ENCODE data around the gene ADPRM.

Gene ADPRM, protein sequence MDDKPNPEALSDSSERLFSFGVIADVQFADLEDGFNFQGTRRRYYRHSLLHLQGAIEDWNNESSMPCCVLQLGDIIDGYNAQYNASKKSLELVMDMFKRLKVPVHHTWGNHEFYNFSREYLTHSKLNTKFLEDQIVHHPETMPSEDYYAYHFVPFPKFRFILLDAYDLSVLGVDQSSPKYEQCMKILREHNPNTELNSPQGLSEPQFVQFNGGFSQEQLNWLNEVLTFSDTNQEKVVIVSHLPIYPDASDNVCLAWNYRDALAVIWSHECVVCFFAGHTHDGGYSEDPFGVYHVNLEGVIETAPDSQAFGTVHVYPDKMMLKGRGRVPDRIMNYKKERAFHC

DNA sequence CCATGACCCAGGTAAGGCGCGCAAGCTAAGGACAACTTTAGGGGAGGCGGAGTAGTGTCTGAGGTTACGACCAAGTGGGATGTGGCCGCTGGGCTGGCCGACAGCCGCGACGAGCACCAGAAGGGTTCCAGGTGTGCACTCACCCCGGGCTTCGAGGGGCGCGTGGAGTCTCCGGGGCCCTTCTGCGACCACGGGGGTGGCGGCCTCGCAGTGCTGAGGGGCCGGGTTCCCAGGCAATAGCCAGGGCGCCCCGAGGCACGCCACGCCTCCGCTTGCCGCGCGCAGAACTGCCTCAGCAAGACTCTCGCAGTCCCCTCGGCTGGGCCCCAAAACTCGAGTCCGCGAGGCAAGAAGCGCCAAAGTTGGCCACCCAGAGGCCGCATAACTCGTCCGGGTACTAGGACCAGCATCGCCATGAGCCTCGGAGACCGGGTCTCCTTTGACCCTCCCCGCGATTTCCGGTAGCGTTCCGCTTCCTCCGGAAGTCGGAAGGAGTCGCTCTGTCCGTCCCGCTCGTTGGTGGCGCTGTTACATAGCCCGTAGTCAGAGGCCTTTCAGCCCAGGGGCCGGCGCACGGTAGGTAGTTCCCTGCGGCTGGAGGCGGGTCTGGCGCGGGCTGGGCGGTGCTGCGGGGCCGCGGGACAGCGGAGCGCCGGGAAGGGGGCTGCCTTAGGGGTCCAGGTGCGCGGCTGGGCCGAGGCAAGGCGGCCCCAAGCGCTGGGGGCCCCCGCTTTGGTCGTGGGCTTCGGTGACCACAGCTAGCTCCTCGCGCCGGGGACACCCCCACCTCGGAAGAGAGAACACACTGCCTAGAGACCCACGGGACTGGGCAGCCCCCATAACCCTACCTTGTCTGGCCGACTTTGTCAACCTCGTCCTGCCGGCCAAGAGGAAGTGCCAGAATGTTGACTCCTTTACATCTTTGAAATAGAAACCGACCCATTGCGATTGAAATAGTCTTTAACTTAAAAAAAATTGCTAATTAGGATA, at the start of gene ADPRM, which contains the start of gene SCO1:
ADPRM (plus strand) TSS at position 503 of the 990 bp plus-strand sequence. CDS start 7,333 bp downstream, outside the sequence.
SCO1 (minus strand) TSS at position 442 of the 990 bp plus-strand sequence; CDS start at position 416, 26 bp downstream.
- TF ChIP-seq, protein P1, sequence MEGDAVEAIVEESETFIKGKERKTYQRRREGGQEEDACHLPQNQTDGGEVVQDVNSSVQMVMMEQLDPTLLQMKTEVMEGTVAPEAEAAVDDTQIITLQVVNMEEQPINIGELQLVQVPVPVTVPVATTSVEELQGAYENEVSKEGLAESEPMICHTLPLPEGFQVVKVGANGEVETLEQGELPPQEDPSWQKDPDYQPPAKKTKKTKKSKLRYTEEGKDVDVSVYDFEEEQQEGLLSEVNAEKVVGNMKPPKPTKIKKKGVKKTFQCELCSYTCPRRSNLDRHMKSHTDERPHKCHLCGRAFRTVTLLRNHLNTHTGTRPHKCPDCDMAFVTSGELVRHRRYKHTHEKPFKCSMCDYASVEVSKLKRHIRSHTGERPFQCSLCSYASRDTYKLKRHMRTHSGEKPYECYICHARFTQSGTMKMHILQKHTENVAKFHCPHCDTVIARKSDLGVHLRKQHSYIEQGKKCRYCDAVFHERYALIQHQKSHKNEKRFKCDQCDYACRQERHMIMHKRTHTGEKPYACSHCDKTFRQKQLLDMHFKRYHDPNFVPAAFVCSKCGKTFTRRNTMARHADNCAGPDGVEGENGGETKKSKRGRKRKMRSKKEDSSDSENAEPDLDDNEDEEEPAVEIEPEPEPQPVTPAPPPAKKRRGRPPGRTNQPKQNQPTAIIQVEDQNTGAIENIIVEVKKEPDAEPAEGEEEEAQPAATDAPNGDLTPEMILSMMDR (IDR thresholded peaks at IDR 0.05; ENCODE audit: control insufficient read depth, extremely low read depth, insufficient read depth): peak; percentile 51
- peak; percentile 85 for DNase-seq (ENCODE audit: low read depth)
- H3K4me3 ChIP-seq (ENCODE audit: low read depth, low read length): peak within 1 kb of the TSS; percentile 83

DNA sequence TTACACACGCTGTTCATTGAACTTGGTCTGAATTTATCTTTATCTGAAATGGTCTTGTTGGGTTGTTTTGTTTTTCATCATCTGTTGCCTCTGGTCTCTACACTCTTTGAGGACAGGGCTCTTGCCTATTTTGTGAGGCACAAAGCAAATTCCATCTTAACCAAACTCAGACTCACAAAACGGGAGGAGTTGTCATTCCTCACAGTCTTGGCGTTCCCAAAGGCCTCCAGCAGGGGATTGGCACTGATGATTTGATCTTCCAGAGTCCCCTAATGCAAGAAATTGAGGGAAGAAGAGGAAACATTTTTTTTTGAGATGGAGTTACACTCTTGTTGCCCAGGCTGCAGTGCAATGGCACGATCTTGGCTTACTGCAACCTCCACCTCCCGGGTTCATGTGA, 49.0 kb upstream of the ADPRM start:
- no peak overlapping the region for H3K4me3 ChIP-seq (ENCODE audit: low read depth, low read length)
- TF ChIP-seq, protein P1 (IDR thresholded peaks at IDR 0.05; ENCODE audit: control insufficient read depth, extremely low read depth, insufficient read depth): no peak
- DNase-seq (ENCODE audit: low read depth): no peak

DNA sequence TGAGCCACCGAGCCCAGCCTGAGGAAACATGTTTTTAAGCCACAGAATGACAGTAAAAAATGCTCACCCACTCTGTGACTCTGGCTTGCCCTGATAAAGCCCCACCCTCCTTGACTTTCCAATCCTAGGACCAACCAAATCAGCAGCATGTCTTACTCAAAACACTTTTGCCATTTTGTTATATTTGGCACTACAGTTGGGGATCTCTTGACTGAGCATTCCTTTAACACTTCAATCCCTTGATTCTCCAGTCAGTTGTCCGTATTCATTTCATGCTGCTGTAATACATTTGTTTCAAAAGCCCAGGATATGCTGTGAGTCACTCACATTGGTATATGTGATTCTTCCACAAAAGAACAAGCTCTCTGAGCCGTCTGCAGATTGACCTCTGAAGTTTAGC, 48.4 kb upstream of the ADPRM start:
- TF ChIP-seq, protein P1 (IDR thresholded peaks at IDR 0.05; ENCODE audit: control insufficient read depth, extremely low read depth, insufficient read depth): no peak
- no peak for DNase-seq (ENCODE audit: low read depth)

DNA sequence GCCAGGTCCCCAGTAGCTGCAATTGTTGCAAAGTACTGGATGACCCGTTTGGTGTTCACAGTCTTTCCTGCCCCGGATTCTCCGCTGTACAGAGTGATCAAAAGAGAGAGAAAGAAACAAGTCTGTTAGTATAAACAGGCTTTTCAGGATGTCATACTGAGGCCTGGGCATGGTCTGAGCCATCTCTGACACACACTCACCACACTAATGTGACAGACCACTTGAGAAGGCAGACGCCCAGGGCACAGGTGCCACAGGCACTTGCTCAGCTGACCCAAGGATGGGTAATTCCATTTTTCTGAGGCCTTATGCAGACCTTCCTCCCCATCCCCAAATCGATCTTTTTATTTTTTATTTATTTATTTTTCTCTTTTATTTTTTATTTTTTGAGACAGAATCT, 47.8 kb upstream of the ADPRM start:
- DNase-seq (ENCODE audit: low read depth): no peak
- TF ChIP-seq, protein P1 (IDR thresholded peaks at IDR 0.05; ENCODE audit: control insufficient read depth, extremely low read depth, insufficient read depth): no peak
- H3K4me3 ChIP-seq (ENCODE audit: low read depth, low read length): no peak overlapping the region

More for the DNA sequence above, 48.4 kb upstream of the ADPRM start:
- no peak overlapping the region for H3K4me3 ChIP-seq (ENCODE audit: low read depth, low read length)

DNA sequence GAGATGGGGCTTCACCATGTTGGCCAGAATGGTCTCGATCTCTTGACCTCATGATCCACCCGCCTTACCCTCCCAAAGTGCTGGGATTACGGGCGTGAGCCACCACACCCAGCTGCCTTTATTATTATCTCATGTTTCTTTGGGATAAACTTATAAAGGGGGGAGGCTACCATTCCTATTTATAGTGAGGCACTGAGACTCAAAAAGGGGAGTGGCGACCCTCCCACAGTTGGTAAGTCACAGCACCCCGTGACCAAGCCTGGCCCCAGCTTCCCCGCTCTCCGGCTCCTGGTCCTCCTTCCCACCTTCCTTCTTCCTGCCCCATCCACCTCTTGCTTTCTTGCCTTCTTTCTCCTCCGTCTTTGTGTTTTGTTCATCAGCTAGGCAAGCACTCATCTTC, 45.5 kb upstream of the ADPRM start:
- TF ChIP-seq, protein P1 (IDR thresholded peaks at IDR 0.05; ENCODE audit: control insufficient read depth, extremely low read depth, insufficient read depth): no peak
- H3K4me3 ChIP-seq (ENCODE audit: low read depth, low read length): no peak overlapping the region
- DNase-seq (ENCODE audit: low read depth): no peak

DNA sequence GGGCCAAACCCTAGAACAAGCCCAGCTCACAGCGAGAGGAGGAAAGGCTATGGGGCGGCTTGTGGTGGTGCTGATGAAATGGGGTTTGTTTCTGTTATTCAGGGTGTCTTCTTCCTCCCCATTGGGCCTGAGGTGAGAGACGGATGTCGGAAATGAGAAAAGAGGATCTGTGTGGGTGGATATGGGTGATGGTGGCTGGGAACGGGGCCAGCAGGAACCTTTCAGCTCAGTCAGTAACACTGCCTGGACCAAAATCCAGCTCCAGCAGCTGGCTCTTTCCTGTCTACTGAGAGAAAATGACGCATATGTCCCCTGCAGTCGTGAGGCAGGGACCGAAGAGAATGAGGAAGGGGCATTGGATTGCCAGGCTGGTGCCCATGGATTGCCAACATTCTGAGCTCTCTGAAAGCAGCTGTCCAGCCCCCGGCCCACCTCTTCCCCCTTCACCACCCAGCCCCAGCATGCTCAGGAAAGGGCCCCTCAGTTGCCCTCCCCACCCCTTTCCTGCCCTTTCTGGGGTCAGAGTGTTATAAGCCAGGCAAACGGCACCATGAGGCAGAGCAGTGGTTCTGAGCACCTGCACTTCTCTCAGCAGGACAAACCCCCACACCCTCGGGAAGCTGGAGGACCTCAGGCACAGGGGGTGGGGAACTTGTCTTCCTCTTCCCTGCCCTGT, 44.3 kb upstream of the ADPRM start:
- TF ChIP-seq, protein P1 (IDR thresholded peaks at IDR 0.05; ENCODE audit: control insufficient read depth, extremely low read depth, insufficient read depth): no peak

More for the DNA sequence above, 44.3 kb upstream of the ADPRM start:
- H3K4me3 ChIP-seq (ENCODE audit: low read depth, low read length): no peak overlapping the region
- no peak for DNase-seq (ENCODE audit: low read depth)

All from LNCaP clone FGC (cell line).